Endodermal cell (in vitro differentiated cells): Measurements from ENCODE around the gene ASTN1. TPM values are rescaled to one million over a fixed set of nuclear protein-coding genes. Genes with fewer than 3 reads are reported as not detected.

Source experiments
- DNase-seq: peaks from one replicate; pipeline ENCODE4 v3.0.0-alpha.2; 2017
- H3K27ac ChIP-seq: 2 replicates; pipeline ENCODE4 v1.5.1; 2013; ENCODE audit warnings: mild to moderate bottlenecking, low read depth, low read length, moderate library complexity
- H3K27me3 ChIP-seq: 2 replicates; pipeline ENCODE4 v1.6.1; 2013; ENCODE audit warnings: mild to moderate bottlenecking, low read length, moderate library complexity; ENCODE audit not compliant: insufficient read depth, control insufficient read depth, poor library complexity, severe bottlenecking
- H3K36me3 ChIP-seq: 2 replicates; pipeline ENCODE4 v1.7.0; 2013; ENCODE audit warnings: mild to moderate bottlenecking, low read length, moderate library complexity; ENCODE audit not compliant: control insufficient read depth, insufficient read depth
- H3K4me1 ChIP-seq: one replicate; pipeline ENCODE4 v1.7.0; 2013; ENCODE audit warnings: low read length; ENCODE audit not compliant: control insufficient read depth, insufficient read depth
- H3K4me3 ChIP-seq: 2 replicates; pipeline ENCODE4 v1.5.1; 2013; ENCODE audit warnings: mild to moderate bottlenecking, low read length, moderate library complexity
- H3K9ac ChIP-seq: 2 replicates; pipeline ENCODE4 v1.6.1; 2013; ENCODE audit warnings: mild to moderate bottlenecking, low read length, moderate library complexity; ENCODE audit not compliant: poor library complexity, severe bottlenecking; ENCODE audit errors: extremely low read depth
- H3K9me3 ChIP-seq: 2 replicates; pipeline ENCODE4 v1.6.1; 2013; ENCODE audit warnings: mild to moderate bottlenecking, low read length, moderate library complexity; ENCODE audit not compliant: control insufficient read depth
- H3K27ac Mint-ChIP-seq: 2 replicates; pipeline ENCODE4 v1.8.0; 2020; ENCODE audit warnings: mixed read lengths
- H3K27me3 Mint-ChIP-seq: 2 replicates; pipeline ENCODE4 v1.8.0; 2021; ENCODE audit warnings: mild to moderate bottlenecking, mixed read lengths; ENCODE audit not compliant: insufficient read depth
- H3K36me3 Mint-ChIP-seq: 2 replicates; pipeline ENCODE4 v1.8.0; 2020; ENCODE audit warnings: low read depth, mixed read lengths
- H3K4me1 Mint-ChIP-seq: 2 replicates; pipeline ENCODE4 v1.8.0; 2020; ENCODE audit warnings: mixed read lengths
- H3K4me3 Mint-ChIP-seq: 2 replicates; pipeline ENCODE4 v1.8.0; 2020; ENCODE audit warnings: mild to moderate bottlenecking, moderate library complexity, mixed read lengths
- H3K9me3 Mint-ChIP-seq: 2 replicates; pipeline ENCODE4 v1.8.0; 2020; ENCODE audit warnings: mild to moderate bottlenecking, mixed read lengths
- WGBS, 2 experiments: methylation state at CpG; one replicate each; pipeline versions ENCODE4 v1.1.5 to v1.1.7; 2013; ENCODE audit warnings: missing lambda C conversion rate in 2 of 2, mixed read lengths in 1 of 2; ENCODE audit not compliant: insufficient coverage in 1 of 2, insufficient read length in 1 of 2; 5-methylcytosine and 5-hydroxymethylcytosine counted together
- total RNA-seq, 2 donors: library from RNA; stranded (reverse); fragmentation: NEBNext Ultra II Directional in 1 of 2; extraction: Animal tissue kit (Norgen Biotek cat#: 25700) in 1 of 2; gene quantifications; 2 replicates in 1 of 2; 3 replicates in 1 of 2; pipeline ENCODE4 v1.2.1, GENCODE V29; 2021
- TF ChIP-seq, protein P1 (sequence below): fragments of 200-600 bp; sonication (generic); conservative IDR thresholded peaks from 2 replicates; pipeline ENCODE4 v1.5.0; 2021; ENCODE audit warnings: antibody characterized with exemption, mild to moderate bottlenecking

The ASTN1 gene
- total RNA-seq, 2 donors from 2014 or later = 0.31 to 0.70 TPM

DNA sequence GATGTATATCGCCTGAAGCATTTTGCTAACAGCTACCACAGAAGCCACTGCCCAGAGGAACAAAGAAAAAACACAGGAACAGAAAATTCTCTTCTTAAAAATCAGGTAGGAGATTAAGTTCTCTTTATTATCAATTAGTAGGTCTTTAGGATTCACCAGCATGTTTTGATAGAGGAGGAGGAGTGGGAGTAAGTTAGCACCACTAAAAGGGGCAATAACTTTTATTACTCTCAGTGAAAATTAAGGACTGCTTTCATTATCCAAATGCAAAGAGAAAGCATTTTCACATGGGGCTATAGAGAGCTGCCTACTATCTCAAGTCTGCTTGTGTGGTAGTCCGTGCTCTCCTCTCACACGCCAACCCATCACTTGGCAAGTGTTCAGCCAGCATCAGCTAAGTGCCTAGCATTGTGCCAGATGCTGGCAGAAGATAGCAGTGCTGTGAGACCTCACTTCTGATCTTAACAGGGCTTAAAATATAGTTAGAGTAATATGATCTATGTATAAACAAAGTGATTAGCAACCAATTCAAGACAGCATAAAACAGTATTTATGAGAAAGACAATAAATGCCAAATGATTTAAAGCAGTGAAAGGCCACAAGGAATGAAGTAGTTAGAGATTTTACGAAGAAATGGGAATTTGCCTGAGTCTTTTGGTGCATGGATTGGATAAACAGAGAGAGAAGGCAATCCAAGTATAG lies 39.8 kb downstream of the ASTN1 start:
- TF ChIP-seq, protein P1, sequence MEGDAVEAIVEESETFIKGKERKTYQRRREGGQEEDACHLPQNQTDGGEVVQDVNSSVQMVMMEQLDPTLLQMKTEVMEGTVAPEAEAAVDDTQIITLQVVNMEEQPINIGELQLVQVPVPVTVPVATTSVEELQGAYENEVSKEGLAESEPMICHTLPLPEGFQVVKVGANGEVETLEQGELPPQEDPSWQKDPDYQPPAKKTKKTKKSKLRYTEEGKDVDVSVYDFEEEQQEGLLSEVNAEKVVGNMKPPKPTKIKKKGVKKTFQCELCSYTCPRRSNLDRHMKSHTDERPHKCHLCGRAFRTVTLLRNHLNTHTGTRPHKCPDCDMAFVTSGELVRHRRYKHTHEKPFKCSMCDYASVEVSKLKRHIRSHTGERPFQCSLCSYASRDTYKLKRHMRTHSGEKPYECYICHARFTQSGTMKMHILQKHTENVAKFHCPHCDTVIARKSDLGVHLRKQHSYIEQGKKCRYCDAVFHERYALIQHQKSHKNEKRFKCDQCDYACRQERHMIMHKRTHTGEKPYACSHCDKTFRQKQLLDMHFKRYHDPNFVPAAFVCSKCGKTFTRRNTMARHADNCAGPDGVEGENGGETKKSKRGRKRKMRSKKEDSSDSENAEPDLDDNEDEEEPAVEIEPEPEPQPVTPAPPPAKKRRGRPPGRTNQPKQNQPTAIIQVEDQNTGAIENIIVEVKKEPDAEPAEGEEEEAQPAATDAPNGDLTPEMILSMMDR = no peak
- H3K27ac ChIP-seq = no peak overlapping the region
- Mint-ChIP-seq H3K4me3 (no peak overlapping the region), H3K27me3 (peaks cover 32% of the 10 kb centered on the region), H3K4me1 (no peaks in the 10 kb centered on the region), H3K9me3 (no peaks in the 10 kb centered on the region), H3K27ac (no peak overlapping the region), H3K36me3 (no peaks in the 10 kb centered on the region)
- no peaks in the 10 kb centered on the region for H3K4me1 ChIP-seq
- no peak overlapping the region for H3K4me3 ChIP-seq
- H3K27me3 ChIP-seq = peaks cover 27% of the 10 kb centered on the region
- H3K9me3 ChIP-seq = no peaks in the 10 kb centered on the region
- H3K9ac ChIP-seq = no peak overlapping the region
- 92 to 100% methylated on average over 3 to 4 of the region's 4 CpGs for WGBS, 2 experiments
- no peaks in the 10 kb centered on the region for H3K36me3 ChIP-seq
- no peak for DNase-seq

DNA sequence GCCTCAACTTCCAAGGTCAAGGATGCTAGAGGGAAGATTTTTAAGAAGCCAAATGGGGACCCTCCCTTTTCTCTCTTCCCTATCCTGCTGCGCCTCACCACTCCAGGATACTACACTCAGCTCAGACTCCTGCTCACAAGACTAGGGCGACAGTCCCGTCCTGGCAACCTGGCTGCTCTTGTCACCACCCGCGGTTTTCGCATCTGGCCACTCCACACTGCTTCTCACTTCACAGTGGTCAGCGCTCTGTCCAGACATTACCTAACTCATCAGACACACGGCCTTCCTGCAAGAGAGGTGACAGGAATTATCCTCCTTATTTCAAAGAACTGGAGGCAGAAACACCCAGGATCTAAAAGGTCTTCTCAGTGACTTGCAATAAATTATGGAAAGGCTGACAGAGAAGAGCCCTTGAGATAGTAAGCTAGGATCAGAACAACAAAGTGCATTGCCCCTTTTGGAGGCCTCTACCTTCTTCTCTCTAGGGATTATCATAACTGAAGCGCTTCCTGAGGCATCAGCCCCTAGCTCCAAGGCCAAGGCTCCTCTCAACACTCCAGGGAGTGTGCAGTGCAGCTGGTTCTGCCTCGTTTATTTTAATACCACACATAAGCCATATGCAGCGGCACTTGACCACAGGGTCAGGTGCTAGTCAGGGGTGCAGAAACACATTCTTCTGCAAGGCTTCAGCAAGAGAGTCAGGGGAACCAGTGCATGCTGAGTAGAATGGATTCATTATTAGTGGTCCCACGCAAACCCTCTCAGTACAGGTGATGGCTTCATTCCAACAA lies 41.9 kb downstream of the ASTN1 start:
- Mint-ChIP-seq H3K4me1 (no peaks in the 10 kb centered on the region), H3K27me3 (peaks cover 41% of the 10 kb centered on the region), H3K4me3 (no peak overlapping the region), H3K9me3 (no peaks in the 10 kb centered on the region), H3K36me3 (no peaks in the 10 kb centered on the region), H3K27ac (no peak overlapping the region)
- no peaks in the 10 kb centered on the region for H3K4me1 ChIP-seq
- no peak for DNase-seq
- TF ChIP-seq, protein P1 = no peak
- H3K27me3 ChIP-seq = peaks cover 29% of the 10 kb centered on the region
- H3K36me3 ChIP-seq = no peaks in the 10 kb centered on the region
- no peak overlapping the region for H3K27ac ChIP-seq
- no peak overlapping the region for H3K4me3 ChIP-seq
- WGBS, 2 experiments = 90 to 91% methylated on average over 5 to 12 of the region's 12 CpGs
- no peak overlapping the region for H3K9ac ChIP-seq
- H3K9me3 ChIP-seq = no peaks in the 10 kb centered on the region

DNA sequence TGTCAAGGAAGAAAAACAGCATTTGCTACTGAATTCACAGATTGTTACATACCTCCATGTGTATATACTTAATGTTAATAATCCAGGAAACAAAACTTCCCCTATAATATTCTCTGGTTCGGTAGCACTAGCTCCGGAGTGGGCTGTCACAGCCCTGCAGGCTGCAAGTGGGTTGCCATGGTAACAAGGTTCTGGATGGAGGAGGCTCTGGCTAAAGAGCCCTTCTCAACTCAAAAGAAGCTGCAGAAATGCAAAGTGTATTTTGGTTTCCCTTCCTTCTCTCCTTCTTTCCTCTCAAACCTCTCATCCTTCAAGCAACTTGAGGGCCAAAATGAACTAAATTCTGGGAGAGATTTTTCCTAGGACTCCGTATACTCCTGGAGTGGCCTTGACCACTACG lies 45.2 kb downstream of the ASTN1 start:
- H3K9me3 Mint-ChIP-seq = no peaks in the 10 kb centered on the region
- no peak for DNase-seq

More for the DNA sequence above, 45.2 kb downstream of the ASTN1 start:
- H3K27me3 ChIP-seq = peaks cover 42% of the 10 kb centered on the region
- H3K4me1 ChIP-seq = no peaks in the 10 kb centered on the region
- TF ChIP-seq, protein P1 = no peak
- Mint-ChIP-seq H3K27ac (no peak overlapping the region), H3K27me3 (peaks cover 45% of the 10 kb centered on the region), H3K36me3 (no peaks in the 10 kb centered on the region), H3K4me1 (no peaks in the 10 kb centered on the region), H3K4me3 (no peak overlapping the region)
- WGBS, 2 experiments = 87% methylated on average over 4 of the region's 4 CpGs; no CpG with 5 or more reads in 1 of the 2 experiments
- no peaks in the 10 kb centered on the region for H3K36me3 ChIP-seq
- no peaks in the 10 kb centered on the region for H3K9me3 ChIP-seq
- no peak overlapping the region for H3K9ac ChIP-seq
- H3K4me3 ChIP-seq = no peak overlapping the region
- no peak overlapping the region for H3K27ac ChIP-seq
